Activated T-cell treated with anti-CD3 and anti-CD28 coated beads for 48 hours (primary cell): ENCODE measurements around the gene TMEM61.
"Not testable (repeated sequence)": the region's sequence is repeated elsewhere in the genome, so short reads cannot be mapped to it uniquely, and the experiment has no call there.

Experiments used
- DNase-seq: peaks from one replicate; pipeline ENCODE4 v3.0.0-alpha.2; 2020; ENCODE audit warnings: low read depth

The TMEM61 gene

GRCh38 chr1:54962612-54963395 lies 17.6 kb upstream of the TMEM61 start:
- no peak for DNase-seq

GRCh38 chr1:54963829-54964228 lies 16.6 kb upstream of the TMEM61 start:
- not testable (repeated sequence) for DNase-seq

- DNase-seq: no peak
Measured at GRCh38 chr1:54965624-54966340, 14.6 kb upstream of the TMEM61 start.

- no peak for DNase-seq
Measured at GRCh38 chr1:54967372-54967771, 13.1 kb upstream of the TMEM61 start.

GRCh38 chr1:54968551-54968950 lies 11.9 kb upstream of the TMEM61 start:
- no peak for DNase-seq

GRCh38 chr1:54969879-54970278 lies 10.5 kb upstream of the TMEM61 start:
- no peak for DNase-seq

GRCh38 chr1:54970901-54971300 lies 9.5 kb upstream of the TMEM61 start:
- no peak for DNase-seq

GRCh38 chr1:54971317-54971791 lies 9.1 kb upstream of the TMEM61 start:
- no peak for DNase-seq

GRCh38 chr1:54972436-54972835 lies 8.0 kb upstream of the TMEM61 start:
- DNase-seq: no peak

- no peak for DNase-seq
Measured at GRCh38 chr1:54973205-54973921, 7.1 kb upstream of the TMEM61 start.

- DNase-seq: no peak
Measured at GRCh38 chr1:54975356-54976108, 4.9 kb upstream of the TMEM61 start.

GRCh38 chr1:54976747-54977146 lies 3.7 kb upstream of the TMEM61 start:
- DNase-seq: no peak

- DNase-seq: no peak
Measured at GRCh38 chr1:54977533-54978297, 2.7 kb upstream of the TMEM61 start.

- no peak for DNase-seq
Measured at GRCh38 chr1:54978528-54979326, 1.7 kb upstream of the TMEM61 start.

GRCh38 chr1:54979327-54979891 lies 1.0 kb upstream of the TMEM61 start:
- DNase-seq: no peak

GRCh38 chr1:54980046-54980527 lies 341 bp upstream of the TMEM61 start:
- no peak for DNase-seq

- no peak for DNase-seq
Measured at GRCh38 chr1:54981466-54981865, 1.0 kb downstream of the TMEM61 start.

- no peak for DNase-seq
Measured at GRCh38 chr1:54982739-54983138, 2.3 kb downstream of the TMEM61 start.

- DNase-seq: no peak
Measured at GRCh38 chr1:54984131-54984842, 3.9 kb downstream of the TMEM61 start.
